Left lung (tissue), 10 donors: ENCODE data around the gene ATP6V1F. TPM values are rescaled to one million over a fixed set of nuclear protein-coding genes. Genes with fewer than 3 reads are reported as not detected.

Experiments used
- ATAC-seq: fragments of 200-7000 bp; cut with Tn5 transposase; one replicate; pipeline ENCODE4 v1.9.1; 2020; ENCODE audit warnings: moderate library complexity
- DNase-seq, 4 donors: peaks; one replicate each; pipeline ENCODE4 v3.0.0-alpha.2; 2013 to 2020
- H3K27ac ChIP-seq, 2 donors: fragments of 200-600 bp; sonication (generic) in 1 of 2; one replicate each; pipeline versions ENCODE4 v1.5.0 to v1.8.0; 2020 to 2021
- H3K27me3 ChIP-seq, 2 donors: fragments of 200-600 bp; sonication (generic) in 1 of 2; one replicate each; pipeline versions ENCODE4 v1.5.0 to v1.8.0; 2020 to 2021
- H3K36me3 ChIP-seq, 2 donors: fragments of 200-600 bp; sonication (generic) in 1 of 2; one replicate each; pipeline versions ENCODE4 v1.5.0 to v1.8.0; 2020 to 2021
- H3K4me1 ChIP-seq, 2 donors: fragments of 200-600 bp; one replicate each; pipeline ENCODE4 v1.8.0; 2021
- H3K4me3 ChIP-seq, 2 donors: fragments of 200-600 bp; sonication (generic) in 1 of 2; one replicate each; pipeline versions ENCODE4 v1.5.0 to v1.8.0; 2020 to 2021; ENCODE audit warnings: mild to moderate bottlenecking in 1 of 2
- H3K9me3 ChIP-seq, 2 donors: fragments of 200-600 bp; sonication (generic) in 1 of 2; one replicate each; pipeline versions ENCODE4 v1.5.0 to v1.8.0; 2020 to 2021
- intact Hi-C, 2 donors: fragments of 100-400 bp; cut with DNase I; formaldehyde crosslinking; loops; one replicate each; pipeline versions ENCODE4 v1.11.2 to v1.14.2; 2022
- polyA plus RNA-seq, 6 donors: library from polyadenylated mRNA; unstranded; fragments of 120-200 nt; gene quantifications; one replicate each; pipeline ENCODE4 v1.2.1, GENCODE V29; 2013; ENCODE audit not compliant: insufficient read length in 6 of 6
- total RNA-seq, 2 donors: library from RNA; stranded (reverse); fragmentation: NEBNext Ultra II Directional; extraction: Animal tissue kit (Norgen Biotek cat#: 25700); gene quantifications; one replicate each; pipeline ENCODE4 v1.2.1, GENCODE V29; 2021
- TF ChIP-seq, protein P1 (sequence below), 2 donors: fragments of 200-600 bp; sonication (generic) in 1 of 2; IDR thresholded peaks; one replicate each; pipeline versions ENCODE4 v1.5.0 to v1.8.0; 2021; ENCODE audit warnings: antibody characterized with exemption in 2 of 2
- donor health status: DM: no; HTN: yes; CAD: no.
- donor health status: DM: no; HTN: no; CAD: no.

ATP6V1F gene
- total and polyA plus RNA-seq, 8 donors = 106 to 200 (median 111) TPM

DNA sequence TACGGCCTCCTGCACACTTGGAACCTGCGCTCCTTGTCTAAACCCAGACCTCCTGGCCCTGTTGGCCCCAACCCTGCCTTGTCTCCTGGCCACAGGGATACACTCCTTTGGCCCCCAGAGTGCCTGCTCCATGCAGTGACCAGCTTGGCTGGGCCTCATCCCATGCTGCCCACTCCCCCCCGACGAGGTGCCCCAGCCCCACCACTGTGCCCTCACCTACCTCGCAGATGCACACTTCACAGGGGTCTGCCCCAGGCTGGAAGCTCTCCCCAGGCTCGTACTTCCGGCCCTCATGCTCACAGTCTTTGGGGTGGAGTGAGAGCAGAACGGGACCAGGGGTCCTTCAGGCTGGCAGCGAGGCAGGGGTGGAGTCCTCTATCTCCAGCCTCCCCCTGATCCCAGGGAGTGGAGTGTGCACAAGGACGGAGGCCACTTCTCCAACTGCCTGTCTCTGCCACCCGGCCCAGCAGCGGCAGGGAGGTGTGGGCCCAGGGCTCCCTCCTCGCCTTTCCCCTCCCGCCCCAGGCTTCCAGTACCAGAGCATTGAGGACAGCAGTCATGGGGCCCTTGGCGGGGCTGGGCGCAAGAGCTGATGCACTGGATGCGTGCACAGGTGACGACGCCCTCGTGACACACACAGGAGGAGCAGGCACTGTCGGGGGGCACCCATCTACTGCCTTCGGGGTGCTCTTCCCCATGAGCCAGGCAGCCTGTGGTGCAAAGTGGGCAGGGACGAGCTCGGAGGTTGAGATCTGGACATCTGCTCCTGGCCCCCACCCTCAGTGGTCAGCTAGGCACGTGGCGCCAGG, 22.1 kb downstream of the ATP6V1F start:
- H3K27ac ChIP-seq = no peak overlapping the region
- no peaks in the 10 kb centered on the region for H3K9me3 ChIP-seq
- ATAC-seq = no peak
- no peak overlapping the region for H3K4me3 ChIP-seq
- peaks cover 0 to 38% of the 10 kb centered on the region in 2 donors for H3K27me3 ChIP-seq
- intact Hi-C loops = no loop called here
- H3K4me1 ChIP-seq = no peaks in the 10 kb centered on the region
- no peak for DNase-seq
- TF ChIP-seq, protein P1, sequence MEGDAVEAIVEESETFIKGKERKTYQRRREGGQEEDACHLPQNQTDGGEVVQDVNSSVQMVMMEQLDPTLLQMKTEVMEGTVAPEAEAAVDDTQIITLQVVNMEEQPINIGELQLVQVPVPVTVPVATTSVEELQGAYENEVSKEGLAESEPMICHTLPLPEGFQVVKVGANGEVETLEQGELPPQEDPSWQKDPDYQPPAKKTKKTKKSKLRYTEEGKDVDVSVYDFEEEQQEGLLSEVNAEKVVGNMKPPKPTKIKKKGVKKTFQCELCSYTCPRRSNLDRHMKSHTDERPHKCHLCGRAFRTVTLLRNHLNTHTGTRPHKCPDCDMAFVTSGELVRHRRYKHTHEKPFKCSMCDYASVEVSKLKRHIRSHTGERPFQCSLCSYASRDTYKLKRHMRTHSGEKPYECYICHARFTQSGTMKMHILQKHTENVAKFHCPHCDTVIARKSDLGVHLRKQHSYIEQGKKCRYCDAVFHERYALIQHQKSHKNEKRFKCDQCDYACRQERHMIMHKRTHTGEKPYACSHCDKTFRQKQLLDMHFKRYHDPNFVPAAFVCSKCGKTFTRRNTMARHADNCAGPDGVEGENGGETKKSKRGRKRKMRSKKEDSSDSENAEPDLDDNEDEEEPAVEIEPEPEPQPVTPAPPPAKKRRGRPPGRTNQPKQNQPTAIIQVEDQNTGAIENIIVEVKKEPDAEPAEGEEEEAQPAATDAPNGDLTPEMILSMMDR (IDR thresholded peaks at IDR 0.05) = no peak
- H3K36me3 ChIP-seq = no peaks in the 10 kb centered on the region

- H3K27ac ChIP-seq = no peak overlapping the region
- intact Hi-C loops = no loop called here
- H3K27me3 ChIP-seq = peaks cover 0 to 46% of the 10 kb centered on the region in 2 donors
- H3K4me1 ChIP-seq = no peaks in the 10 kb centered on the region
- no peak for DNase-seq
- no peaks in the 10 kb centered on the region for H3K9me3 ChIP-seq
- no peak for ATAC-seq
- TF ChIP-seq, protein P1 (IDR thresholded peaks at IDR 0.05) = no peak
- no peaks in the 10 kb centered on the region for H3K36me3 ChIP-seq
- no peak overlapping the region for H3K4me3 ChIP-seq
These were observed 22.9 kb downstream of the ATP6V1F start for GRCh38 chr7:128885370-128886187.

GRCh38 chr7:128886391-128887168, 23.9 kb downstream of the ATP6V1F start:
- ATAC-seq = no peak
- no peak for DNase-seq

GRCh38 chr7:128887169-128888038, 24.7 kb downstream of the ATP6V1F start:
- Histone ChIP-seq H3K36me3 (no peaks in the 10 kb centered on the region), H3K9me3 (no peaks in the 10 kb centered on the region), H3K27me3 (peaks cover 0 to 64% of the 10 kb centered on the region in 2 donors), H3K4me1 (peaks cover 0 to 8% of the 10 kb centered on the region in 2 donors), H3K4me3 (no peak overlapping the region), H3K27ac (no peak overlapping the region)
- intact Hi-C loops = no loop called here
- DNase-seq (no peak), ATAC-seq (no peak)
- TF ChIP-seq, protein P1 (IDR thresholded peaks at IDR 0.05) = no peak

More at GRCh38 chr7:128886391-128887168, 23.9 kb downstream of the ATP6V1F start:
- Histone ChIP-seq H3K4me1 (peaks cover 0 to 8% of the 10 kb centered on the region in 2 donors), H3K9me3 (no peaks in the 10 kb centered on the region), H3K36me3 (no peaks in the 10 kb centered on the region), H3K4me3 (no peak overlapping the region), H3K27ac (no peak overlapping the region), H3K27me3 (peaks cover 0 to 56% of the 10 kb centered on the region in 2 donors)
- intact Hi-C loops = no loop called here
- TF ChIP-seq, protein P1 (IDR thresholded peaks at IDR 0.05) = no peak
